ENCODE data around the gene MFSD2B. TPM values are rescaled to one million over a fixed set of nuclear protein-coding genes. Genes with fewer than 3 reads are reported as not detected.
A peak's percentile ranks its signal among the peaks of the same experiment; 100 is the strongest.

The MFSD2B gene
- total and polyA plus RNA-seq, 10 of the 15 experiments (the other 5 are each of a cell fraction or from before 2014, with no cell fraction given): 0.07 to 0.51 (median 0.16) TPM; not detected in 4

- ChIA-PET SMC1A (ENCODE audit: uncharacterized antibody, unreplicated experiment) (interaction anchor here (1.4 kb wide), 1 partner anchor 56 kb away, joined by 3 read pairs; no protein-coding TSS in a partner anchor), CTCF (interaction anchor here (1.1 to 3.7 kb wide), 6 partner anchors 9 to 222 kb away, joined by 3 to 26 read pairs (median 9); partner anchors contain the start of genes ATAD2B and SF3B6), POLR2A (interaction anchor here (1.0 to 1.7 kb wide), 6 partner anchors 20 to 220 kb away, joined by 3 to 12 read pairs (median 6); partner anchors contain the start of genes ATAD2B and SF3B6), RAD21 (ENCODE audit: unreplicated experiment) (interaction anchor here (1.3 to 1.7 kb wide), 6 partner anchors 13 to 120 kb away, joined by 5 to 31 read pairs (median 8); partner anchors contain the start of genes ATAD2B, SF3B6 and TP53I3)
- Histone ChIP-seq H3K79me2 (ENCODE audit: control insufficient read depth, insufficient read depth, low read length) (peaks cover 7% of the 10 kb centered on the region), H3K4me3 (peak overlapping the region; percentile 78), H3K36me3 (ENCODE audit: control insufficient read depth in 2 of 2, insufficient read depth in 2 of 2, low read length in 1 of 2) (no peaks in the 10 kb centered on the region), H4K20me1 (ENCODE audit: control insufficient read depth, insufficient read depth) (no peaks in the 10 kb centered on the region), H3K4me2 (ENCODE audit: control insufficient read depth, insufficient read depth) (peak overlapping the region; percentile 72; the same call in 1 of the 2 replicates), H3K9me3 (replicated peaks; ENCODE audit: control insufficient read depth, insufficient read depth, low read length) (no peaks in the 10 kb centered on the region), H3K4me1 (ENCODE audit: control insufficient read depth, insufficient read depth, low read length) (peaks cover 11% of the 10 kb centered on the region), H2AFZ (ENCODE audit: control insufficient read depth, low read depth, low read length) (peak overlapping the region; percentile 95), H3K27ac (ENCODE audit: control insufficient read depth, insufficient read depth) (no peak overlapping the region), H3K9ac (ENCODE audit: control insufficient read depth, insufficient read depth, low read length) (peak overlapping the region; percentile 77), H3K27me3 (replicated peaks in 1 of 2; ENCODE audit: control insufficient read depth in 2 of 2, insufficient read depth in 2 of 2, low read length in 1 of 2) (peaks cover 0 to 5% of the 10 kb centered on the region in 2 experiments; a peak in 3 of 4 replicates)
- no peak for FAIRE-seq
- BruUV-seq (replicated peaks): no TSS peak
- in situ Hi-C loops (cut with MboI) (no loop called here), intact Hi-C loops (cut with micrococcal nuclease; ENCODE audit: unreplicated experiment) (loop anchor here (5.0 kb wide), 1 partner anchor 119 kb away; the partner anchor contains the start of gene ATAD2B)
- no peak for DNase-seq (ENCODE audit: low read depth, low spot score)
- 0% methylated on average over 2 of the region's 2 CpGs for WGBS (ENCODE audit: insufficient coverage, insufficient replicate concordance, low lambda C conversion rate, missing lambda C conversion rate)
- TF ChIP-seq BACH1 (IDR thresholded peaks at IDR 0.05; ENCODE audit: borderline replicate concordance) (no peak), PAX5 (IDR thresholded peaks at IDR 0.05; ENCODE audit: borderline replicate concordance, low read depth, low read length) (no peak), KLF5 (IDR thresholded peaks at IDR 0.05; ENCODE audit: partially characterized antibody) (no peak), CEBPB (IDR thresholded peaks at IDR 0.05; ENCODE audit: borderline replicate concordance in 1 of 2, low read depth in 2 of 2, low read length in 2 of 2) (no peak), KAT2A (conservative IDR thresholded peaks at IDR 0.05; ENCODE audit: control insufficient read depth, low read depth, low read length) (no peak), SIX5 (IDR thresholded peaks at IDR 0.05; ENCODE audit: low read depth, low read length, severe bottlenecking) (no peak), RBBP5 (conservative IDR thresholded peaks at IDR 0.05) (no peak), SUZ12 (IDR thresholded peaks at IDR 0.05; ENCODE audit: unreplicated experiment) (no peak), BCLAF1 (IDR thresholded peaks at IDR 0.05) (no peak), SREBF1 (IDR thresholded peaks at IDR 0.05; ENCODE audit: low read length) (no peak), TCF7 (IDR thresholded peaks at IDR 0.05; ENCODE audit: borderline replicate concordance) (no peak), CREM (IDR thresholded peaks at IDR 0.05; ENCODE audit: low read depth) (no peak), ZNF274 (IDR thresholded peaks at IDR 0.05; ENCODE audit: insufficient read depth, insufficient read length) (no peak), MYC (IDR thresholded peaks at IDR 0.05; ENCODE audit: insufficient read depth, insufficient read length, insufficient replicate concordance, low read length, severe bottlenecking) (no peak), ZNF622 (IDR thresholded peaks at IDR 0.05) (no peak), CBFB (IDR thresholded peaks at IDR 0.05; ENCODE audit: low read depth) (no peak), NRF1 (conservative IDR thresholded peaks at IDR 0.05; ENCODE audit: low read depth, low read length) (no peak)
- TF ChIP-seq, protein P1, sequence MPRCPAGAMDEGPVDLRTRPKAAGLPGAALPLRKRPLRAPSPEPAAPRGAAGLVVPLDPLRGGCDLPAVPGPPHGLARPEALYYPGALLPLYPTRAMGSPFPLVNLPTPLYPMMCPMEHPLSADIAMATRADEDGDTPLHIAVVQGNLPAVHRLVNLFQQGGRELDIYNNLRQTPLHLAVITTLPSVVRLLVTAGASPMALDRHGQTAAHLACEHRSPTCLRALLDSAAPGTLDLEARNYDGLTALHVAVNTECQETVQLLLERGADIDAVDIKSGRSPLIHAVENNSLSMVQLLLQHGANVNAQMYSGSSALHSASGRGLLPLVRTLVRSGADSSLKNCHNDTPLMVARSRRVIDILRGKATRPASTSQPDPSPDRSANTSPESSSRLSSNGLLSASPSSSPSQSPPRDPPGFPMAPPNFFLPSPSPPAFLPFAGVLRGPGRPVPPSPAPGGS (IDR thresholded peaks at IDR 0.05; ENCODE audit: borderline replicate concordance, insufficient read depth, low read depth, low read length, poor library complexity, severe bottlenecking): no peak
- TF ChIP-seq, protein P2, sequence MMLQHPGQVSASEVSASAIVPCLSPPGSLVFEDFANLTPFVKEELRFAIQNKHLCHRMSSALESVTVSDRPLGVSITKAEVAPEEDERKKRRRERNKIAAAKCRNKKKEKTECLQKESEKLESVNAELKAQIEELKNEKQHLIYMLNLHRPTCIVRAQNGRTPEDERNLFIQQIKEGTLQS (IDR thresholded peaks at IDR 0.05; ENCODE audit: borderline replicate concordance, extremely low read depth, low read depth, low read length): no peak
- no peak for ATAC-seq
Observed at GRCh38 chr2:24046599-24046929, 36.7 kb downstream of the MFSD2B start.
